Endothelial cell of umbilical vein (primary cell): Measurements from ENCODE around the gene FRY. TPM values are rescaled to one million over a fixed set of nuclear protein-coding genes. Genes with fewer than 3 reads are reported as not detected.

Experiments used
- BruUV-seq: library from RNA; stranded (reverse); fragments of 400-500 nt; replicated peaks from 2 replicates; lab custom pipeline; 2021; lab: Mats Ljungman, UMichigan
- CTCF ChIA-PET: fragments of 300-600, 350-600 bp; sonication (Branson Sonifier 250); formaldehyde crosslinking; loops from one replicate; lab custom pipeline; 2021; ENCODE audit warnings: antibody characterized with exemption, inconsistent platforms; lab: Charles Lee
- POLR2A ChIA-PET: fragments of 300-600, 350-600 bp; sonication (Branson Sonifier 250); formaldehyde crosslinking; loops from one replicate; lab custom pipeline; 2021; ENCODE audit warnings: antibody characterized with exemption, inconsistent platforms; lab: Charles Lee
- DNase-seq: peaks from one replicate; pipeline ENCODE4 v3.0.0-alpha.2; 2011; ENCODE audit warnings: low read depth, low spot score
- FAIRE-seq: peaks from 2 replicates; lab custom pipeline; 2011; peaks lifted over from hg19 to GRCh38; lab: Jason Lieb, UNC
- H2AFZ ChIP-seq: 2 replicates; pipeline ENCODE4 v1.6.0; 2012; ENCODE audit warnings: low read depth, low read length, control low read depth, inconsistent platforms
- H3K27ac ChIP-seq: 2 replicates; pipeline ENCODE4 v1.5.1; 2011; ENCODE audit warnings: low read depth, mild to moderate bottlenecking, control low read depth, low read length, moderate library complexity; ENCODE audit not compliant: insufficient read depth
- H3K27me3 ChIP-seq, 2 experiments: 2 replicates each; pipeline versions ENCODE4 v1.6.0 to v1.6.1; 2011; ENCODE audit warnings: low read length in 2 of 2, mixed read lengths in 1 of 2; ENCODE audit not compliant: control insufficient read depth in 2 of 2, insufficient read depth in 2 of 2
- H3K36me3 ChIP-seq, 2 experiments: 2 replicates in 1 of 2; 3 replicates in 1 of 2; pipeline ENCODE4 v1.5.1; 2011; ENCODE audit warnings: low read length in 2 of 2, mild to moderate bottlenecking in 1 of 2, moderate library complexity in 1 of 2; ENCODE audit not compliant: control insufficient read depth in 2 of 2, insufficient read depth in 2 of 2; ENCODE audit errors: extremely low read depth in 1 of 2
- H3K4me1 ChIP-seq: 3 replicates; pipeline ENCODE4 v1.5.1; 2011; ENCODE audit warnings: mild to moderate bottlenecking, low read length; ENCODE audit not compliant: control insufficient read depth, insufficient read depth; ENCODE audit errors: extremely low read depth
- H3K4me2 ChIP-seq: 2 replicates; pipeline ENCODE4 v1.6.1; 2011; ENCODE audit warnings: low read length, control low read depth, mixed read lengths; ENCODE audit not compliant: insufficient read depth
- H3K4me3 ChIP-seq, 3 experiments: fragments of 200-600 bp in 1 of 3; sonication (generic), shearing (Covaris generic) in 1 of 3; replicated peaks in 1 of 3; 2 replicates each; pipeline ENCODE4 v1.5.1; 2011 to 2016; ENCODE audit warnings: control low read depth in 3 of 3, low read length in 3 of 3, mild to moderate bottlenecking in 2 of 3, inconsistent platforms in 1 of 3, low read depth in 1 of 3, moderate library complexity in 1 of 3; ENCODE audit not compliant: insufficient read depth in 1 of 3
- H3K79me2 ChIP-seq: 2 replicates; pipeline ENCODE4 v1.6.0; 2012; ENCODE audit warnings: low read length, inconsistent platforms; ENCODE audit not compliant: control insufficient read depth, insufficient read depth
- H3K9ac ChIP-seq: replicated peaks from 2 replicates; pipeline ENCODE3; 2011; ENCODE audit warnings: low read length, control low read depth; ENCODE audit not compliant: insufficient read depth; ENCODE audit errors: extremely low read depth
- H3K9me1 ChIP-seq: replicated peaks from 3 replicates; pipeline ENCODE4 v1.6.0; 2011; ENCODE audit warnings: mild to moderate bottlenecking, low read length; ENCODE audit not compliant: control insufficient read depth, insufficient read depth; ENCODE audit errors: extremely low read depth
- H3K9me3 ChIP-seq: replicated peaks from 2 replicates; pipeline ENCODE4 v1.5.1; 2012; ENCODE audit warnings: low read length, inconsistent platforms; ENCODE audit not compliant: control insufficient read depth, insufficient read depth
- H4K20me1 ChIP-seq: replicated peaks from 2 replicates; pipeline ENCODE3; 2011; ENCODE audit warnings: mild to moderate bottlenecking, low read length; ENCODE audit not compliant: control insufficient read depth, insufficient read depth; ENCODE audit errors: extremely low read depth
- CTCF ChIP-seq, 2 donors: IDR thresholded peaks; 1 replicate in 1 of 2; 2 replicates in 1 of 2; pipeline ENCODE4 v1.5.1; 2011; ENCODE audit warnings: low read length in 2 of 2, mild to moderate bottlenecking in 2 of 2, moderate library complexity in 2 of 2, control low read depth in 1 of 2, inconsistent platforms in 1 of 2, low read depth in 1 of 2; ENCODE audit not compliant: insufficient read depth in 1 of 2; ENCODE audit errors: extremely low read depth in 1 of 2
- EZH2 ChIP-seq: IDR thresholded peaks from 2 replicates; pipeline ENCODE4 v1.6.1; 2012; ENCODE audit warnings: borderline replicate concordance, low read depth, mild to moderate bottlenecking, moderate library complexity, low read length, inconsistent platforms; ENCODE audit not compliant: severe bottlenecking
- GATA2 ChIP-seq: IDR thresholded peaks from 2 replicates; pipeline ENCODE4 v1.7.0; 2011; ENCODE audit warnings: low read depth, mild to moderate bottlenecking, moderate library complexity, mixed read lengths, low read length; ENCODE audit not compliant: insufficient read length, insufficient read depth
- JUN ChIP-seq: IDR thresholded peaks from 2 replicates; pipeline ENCODE4 v1.6.1; 2011; ENCODE audit warnings: borderline replicate concordance, low read depth; ENCODE audit not compliant: insufficient read length, insufficient read depth
- MYC ChIP-seq: IDR thresholded peaks from one replicate; pipeline ENCODE4 v1.6.1; 2011; ENCODE audit warnings: mild to moderate bottlenecking, low read depth, low read length
- POLR2A ChIP-seq: IDR thresholded peaks from 2 replicates; pipeline ENCODE4 v1.6.1; 2012; ENCODE audit warnings: low read depth, mild to moderate bottlenecking, control low read depth, low read length
- POLR2AphosphoS5 ChIP-seq: IDR thresholded peaks from 2 replicates; pipeline ENCODE4 v1.6.1; 2012; ENCODE audit warnings: low read depth, mild to moderate bottlenecking, control low read depth, low read length, moderate library complexity; ENCODE audit not compliant: insufficient read depth
- dilution Hi-C: fragments of 300-500 bp; cut with MboI; formaldehyde crosslinking; loops from one replicate; pipeline ENCODE4 v1.15.0; 2019; ENCODE audit warnings: low sequenced_read_pairs; ENCODE audit not compliant: extremely low pct_ligation_motif_present
- intact Hi-C: fragments of 100-400 bp; cut with micrococcal nuclease; formaldehyde crosslinking; loops from one replicate; pipeline ENCODE4 v1.10.0; 2022
- polyA plus RNA-seq, 4 experiments: library from polyadenylated mRNA; depleted of rRNA in 3 of 4; stranded (reverse) in 3 of 4; unstranded in 1 of 4; fragments of >200 nt; gene quantifications; 2 replicates each; pipeline versions ENCODE4 v1.2.1 to v1.2.3, GENCODE V29; 2011 to 2012; ENCODE audit warnings: missing spikeins in 1 of 4
- total RNA-seq: library from RNA; stranded (reverse); gene quantifications from 2 replicates; pipeline ENCODE4 v1.2.3, GENCODE V29; 2021

Gene FRY
- total and polyA plus RNA-seq, 2 donors (not counting 3 experiments of a cell fraction or from before 2014, with no cell fraction given): 57.3 to 75.8 TPM

GRCh38 chr13:32285633-32285965 is 254.0 kb downstream of the FRY start:
- peak overlapping the region; percentile 48 for H3K4me2 ChIP-seq
- no peaks in the 10 kb centered on the region for H3K9me3 ChIP-seq
- DNase-seq (no peak), FAIRE-seq (no peak)
- no peaks in the 10 kb centered on the region for H4K20me1 ChIP-seq
- H3K27ac ChIP-seq: peak overlapping the region; percentile 82
- peak overlapping the region; percentile 3 for H2AFZ ChIP-seq
- BruUV-seq: TSS peak; percentile 38
- H3K27me3 ChIP-seq: no peaks in the 10 kb centered on the region
- peaks cover 8 to 11% of the 10 kb centered on the region in 2 experiments for H3K36me3 ChIP-seq
- CTCF ChIA-PET: interaction anchor here (0.8 to 2.5 kb wide), 9 partner anchors 10 to 142 kb away, joined by 3 to 19 read pairs (median 5); no protein-coding TSS in a partner anchor
- POLR2A ChIA-PET: no interaction called here
- dilution Hi-C loops: no loop called here
- no peak for TF ChIP-seq POLR2A
- no peak for TF ChIP-seq JUN
- no peak for TF ChIP-seq EZH2
- TF ChIP-seq GATA2: no peak
- no peaks in the 10 kb centered on the region for H3K79me2 ChIP-seq
- no peaks in the 10 kb centered on the region for H3K9me1 ChIP-seq
- intact Hi-C loops: loop anchor here (1.0 to 2.0 kb wide), 3 partner anchors 13 to 39 kb away; no protein-coding TSS in a partner anchor
- peak overlapping the region; percentile 22 for H3K9ac ChIP-seq
- peaks cover 27% of the 10 kb centered on the region for H3K4me1 ChIP-seq
- no peak overlapping the region for H3K4me3 ChIP-seq

DNA sequence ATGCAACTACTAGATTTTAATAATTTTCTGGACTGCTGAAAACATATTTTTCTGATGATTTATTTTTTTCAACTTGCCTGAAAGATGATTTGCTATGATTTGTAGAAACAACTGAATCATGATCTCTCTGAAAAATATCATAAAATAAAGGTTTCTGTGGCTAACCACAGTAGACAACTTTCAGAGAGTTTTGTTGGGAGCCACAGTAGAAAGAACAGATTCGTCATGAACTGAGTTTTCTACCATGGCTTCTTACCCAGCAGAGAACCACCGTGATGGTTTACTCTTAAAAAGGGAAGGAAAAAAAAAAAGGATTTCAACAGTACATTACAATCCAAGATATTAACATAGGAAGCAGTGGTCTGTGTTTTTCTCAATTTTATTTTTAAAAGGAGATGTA is 265.6 kb downstream of the FRY start:
- no peak overlapping the region for H2AFZ ChIP-seq
- dilution Hi-C loops (no loop called here), intact Hi-C loops (no loop called here)
- no peaks in the 10 kb centered on the region for H4K20me1 ChIP-seq
- no peak overlapping the region for H3K4me3 ChIP-seq
- H3K36me3 ChIP-seq: peaks cover 0 to 7% of the 10 kb centered on the region in 2 experiments
- CTCF ChIA-PET: interaction anchor here (1.0 to 3.8 kb wide), 3 partner anchors 9 to 51 kb away, joined by 3 to 12 read pairs (median 5); no protein-coding TSS in a partner anchor
- H3K27me3 ChIP-seq: no peaks in the 10 kb centered on the region
- H3K9me3 ChIP-seq: no peaks in the 10 kb centered on the region
- no peaks in the 10 kb centered on the region for H3K9me1 ChIP-seq
- H3K4me1 ChIP-seq: peaks cover 9% of the 10 kb centered on the region
- BruUV-seq: no TSS peak
- FAIRE-seq (peak; percentile 8), DNase-seq (no peak)
- POLR2A ChIA-PET: no interaction called here
- H3K9ac ChIP-seq: no peak overlapping the region
- no peaks in the 10 kb centered on the region for H3K79me2 ChIP-seq
- H3K4me2 ChIP-seq: no peak overlapping the region
- TF ChIP-seq EZH2: no peak
- TF ChIP-seq MYC: no peak
- no peak for TF ChIP-seq POLR2A
- no peak for TF ChIP-seq CTCF (IDR thresholded peaks at IDR 0.05; ENCODE audit: extremely low read depth in 1 of 2, insufficient read depth in 1 of 2, low read depth in 1 of 2, low read length in 2 of 2)
- no peak for TF ChIP-seq POLR2AphosphoS5
- no peak for TF ChIP-seq JUN
- H3K27ac ChIP-seq: no peak overlapping the region
